GM12873 (cell line): ENCODE data around the gene OPCML.

Experiments
- CTCF ChIP-seq: IDR thresholded peaks from 2 replicates; pipeline ENCODE4 v1.5.1; 2012; ENCODE audit warnings: low read depth, mild to moderate bottlenecking, moderate library complexity, low read length, control low read depth; ENCODE audit not compliant: insufficient read depth; ENCODE audit errors: missing control alignments

OPCML gene

GRCh38 chr11:132640952-132641351 lies 891.3 kb downstream of the OPCML start:
- TF ChIP-seq CTCF = no peak

- TF ChIP-seq CTCF = no peak
These were observed 892.3 kb downstream of the OPCML start for GRCh38 chr11:132639986-132640385.

- TF ChIP-seq CTCF = no peak
These were observed 892.9 kb downstream of the OPCML start for GRCh38 chr11:132639403-132639802.

- TF ChIP-seq CTCF = no peak
These were observed 893.9 kb downstream of the OPCML start for GRCh38 chr11:132638423-132638822.

- TF ChIP-seq CTCF = no peak
These were observed 895.8 kb downstream of the OPCML start for GRCh38 chr11:132636523-132636922.

- TF ChIP-seq CTCF = no peak
These were observed 899.6 kb downstream of the OPCML start for GRCh38 chr11:132632641-132633124.

GRCh38 chr11:132631989-132632388 lies 900.3 kb downstream of the OPCML start:
- no peak for TF ChIP-seq CTCF
